DMS153 treated with DMSO at 0.1 percent for 48 hours (cell line): ENCODE data around the gene MTFP1.
A peak's percentile ranks its signal among the peaks of the same experiment; 100 is the strongest.

Source experiments
- DNase-seq: peaks from one replicate; lab custom pipeline; 2025; ENCODE audit not compliant: unreplicated experiment; lab: John Stamatoyannopoulos, UW

The MTFP1 gene, protein sequence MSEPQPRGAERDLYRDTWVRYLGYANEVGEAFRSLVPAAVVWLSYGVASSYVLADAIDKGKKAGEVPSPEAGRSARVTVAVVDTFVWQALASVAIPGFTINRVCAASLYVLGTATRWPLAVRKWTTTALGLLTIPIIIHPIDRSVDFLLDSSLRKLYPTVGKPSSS

GRCh38 chr22:30425616-30426387 is at the start of gene MTFP1:
TSS of gene MTFP1 (plus strand) at chr22:30425768. CDS start at chr22:30425880, 112 bp downstream.
- peak; percentile 5 for DNase-seq

DNA sequence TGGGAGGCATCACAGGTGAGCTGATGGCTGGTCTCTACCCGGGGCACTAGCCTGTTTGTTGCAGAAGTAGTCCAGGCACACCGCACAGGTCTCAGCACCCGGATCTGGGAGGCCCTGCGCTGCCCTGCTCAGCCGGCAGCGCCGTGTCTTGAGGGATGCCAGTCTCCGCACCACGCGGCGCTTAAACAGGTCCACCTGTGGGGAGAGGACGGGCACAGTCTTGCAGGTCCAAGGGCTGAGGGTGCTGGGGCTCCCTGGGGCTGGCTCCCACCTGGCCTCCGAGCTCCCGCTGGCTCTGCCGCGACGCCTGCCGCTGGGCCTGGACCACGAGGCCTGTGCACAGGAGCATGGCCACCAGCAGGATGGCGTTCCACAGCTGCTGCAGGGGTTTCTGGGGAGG is 45.6 kb upstream of the MTFP1 start:
- no peak for DNase-seq

DNA sequence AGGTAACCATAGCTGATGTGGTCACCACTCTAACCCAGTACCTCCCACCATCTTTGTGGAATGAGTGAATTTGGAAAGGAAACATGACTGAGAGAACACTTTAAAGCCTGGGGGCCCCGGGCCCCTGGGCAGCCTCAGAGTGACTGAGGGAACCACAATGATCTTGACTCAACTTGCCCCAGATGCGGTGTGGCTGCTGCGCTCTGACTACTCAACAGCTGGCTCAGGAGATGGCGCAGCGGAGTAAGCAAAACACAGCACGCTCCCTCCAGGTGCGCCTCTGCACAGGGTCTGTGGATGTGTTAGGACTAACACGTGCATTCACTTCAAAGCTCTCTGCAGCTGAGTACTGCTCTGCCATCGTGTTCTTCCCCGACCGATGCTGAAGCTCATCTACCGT is 44.3 kb upstream of the MTFP1 start:
- no peak for DNase-seq

- DNase-seq: no peak
Measured at GRCh38 chr22:30382340-30382739, 43.2 kb upstream of the MTFP1 start.

GRCh38 chr22:30383061-30383460 is 42.5 kb upstream of the MTFP1 start:
- no peak for DNase-seq

DNA sequence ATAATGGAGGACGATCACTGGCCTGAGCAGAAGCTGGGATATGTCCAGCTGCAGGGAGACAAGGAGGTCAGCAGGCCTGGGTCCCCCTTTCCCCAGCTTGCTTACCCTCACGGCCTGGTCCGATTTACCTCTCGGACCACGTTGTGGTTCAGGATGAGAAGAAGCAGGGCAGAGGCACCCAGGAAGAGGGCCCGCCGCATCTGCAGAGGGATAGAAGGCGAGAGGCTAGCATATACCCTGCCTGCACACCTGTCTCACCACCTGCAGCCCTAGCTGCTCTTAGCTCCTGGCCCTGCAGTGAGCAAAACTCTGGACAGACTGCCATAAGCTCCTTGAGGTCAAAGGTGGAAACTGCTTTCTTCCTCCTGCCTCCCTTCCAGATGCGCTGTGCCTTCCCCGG is 39.6 kb upstream of the MTFP1 start:
- DNase-seq: no peak

- no peak for DNase-seq
Measured at GRCh38 chr22:30386608-30386959, 39.0 kb upstream of the MTFP1 start.

DNA sequence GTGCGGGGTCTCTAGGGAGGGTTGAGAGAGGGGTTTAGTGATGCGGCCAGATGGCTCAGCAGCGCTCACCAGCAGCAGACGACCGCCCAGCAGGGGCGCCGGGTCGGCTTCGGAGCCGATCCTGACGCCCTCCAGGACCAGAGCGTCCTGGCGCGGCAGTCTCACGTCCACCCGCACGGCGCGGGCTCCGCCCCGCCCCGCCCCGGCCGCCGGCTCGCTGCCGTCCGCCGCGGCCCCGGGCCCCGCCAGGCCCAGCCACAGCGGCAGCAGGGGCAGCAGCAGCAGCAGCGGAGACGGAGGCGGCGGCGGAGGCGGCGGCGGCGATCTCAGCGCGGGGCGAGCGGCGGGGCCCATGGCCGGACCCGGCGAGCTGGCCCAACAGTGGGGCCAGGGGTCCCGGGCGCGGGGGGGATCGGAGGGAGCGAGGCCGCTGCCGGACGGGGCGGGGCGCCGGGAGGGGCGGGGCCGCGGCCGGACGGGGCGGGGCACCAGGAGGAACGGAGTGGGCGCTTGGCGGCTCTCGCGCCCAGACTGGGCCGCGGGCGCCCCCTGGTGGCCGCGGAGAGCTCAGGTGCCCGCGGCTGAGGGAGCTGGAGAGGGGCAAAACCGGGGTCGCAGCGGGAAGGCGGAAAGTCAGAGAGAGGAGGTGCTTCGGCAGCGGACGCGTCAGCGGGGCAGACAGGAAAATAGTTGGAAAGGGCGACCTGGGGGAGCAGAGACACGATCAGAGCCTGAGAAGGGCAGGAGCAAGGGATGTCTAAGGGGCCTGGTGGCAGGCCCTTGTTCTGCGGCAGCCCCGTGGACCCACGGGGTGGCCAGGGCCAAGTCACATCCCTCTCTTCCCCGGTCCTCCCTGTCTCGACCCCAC is 38.4 kb upstream of the MTFP1 start, which contains the start of gene RNF215:
RNF215 (minus strand) TSS at position 452 of the 868 bp plus-strand sequence; CDS start at position 354, 98 bp downstream.
- DNase-seq: peak; percentile 59

- peak; percentile 64 for DNase-seq
Measured at GRCh38 chr22:30390974-30391691, 34.4 kb upstream of the MTFP1 start.

DNA sequence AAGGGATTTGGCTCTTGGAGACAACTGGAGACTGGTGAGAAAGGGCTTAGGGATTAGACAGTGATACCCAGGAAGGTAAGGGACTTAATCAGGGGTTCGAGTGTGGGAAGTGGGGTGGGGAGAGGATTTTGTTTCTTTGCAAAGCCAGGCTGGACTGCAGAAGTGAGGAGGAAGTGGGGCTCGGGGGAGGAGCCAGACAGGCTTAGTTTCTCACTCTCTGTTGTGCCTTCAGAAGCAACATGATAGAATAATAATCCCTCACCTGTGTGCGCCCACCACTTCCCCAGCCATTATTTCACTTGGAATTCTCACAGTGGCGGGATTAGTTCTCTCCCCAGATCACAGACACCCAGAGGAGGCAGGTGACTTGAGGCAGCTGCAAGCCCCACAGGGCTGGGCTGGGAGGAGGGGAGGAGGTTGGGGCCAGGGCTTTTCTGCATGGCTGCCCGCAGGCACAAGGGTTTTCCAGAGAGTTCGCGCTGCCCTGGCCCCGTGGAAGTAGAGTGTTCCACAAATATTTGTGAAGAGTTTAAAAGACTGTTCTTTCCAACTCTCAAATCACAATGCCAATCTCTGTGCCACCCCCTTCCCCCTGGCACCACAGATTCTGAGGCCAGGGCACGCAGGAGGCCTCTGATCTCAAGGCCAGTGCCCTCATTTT is 32.8 kb upstream of the MTFP1 start:
- no peak for DNase-seq

- DNase-seq: no peak
Measured at GRCh38 chr22:30393322-30393680, 32.3 kb upstream of the MTFP1 start.

DNA sequence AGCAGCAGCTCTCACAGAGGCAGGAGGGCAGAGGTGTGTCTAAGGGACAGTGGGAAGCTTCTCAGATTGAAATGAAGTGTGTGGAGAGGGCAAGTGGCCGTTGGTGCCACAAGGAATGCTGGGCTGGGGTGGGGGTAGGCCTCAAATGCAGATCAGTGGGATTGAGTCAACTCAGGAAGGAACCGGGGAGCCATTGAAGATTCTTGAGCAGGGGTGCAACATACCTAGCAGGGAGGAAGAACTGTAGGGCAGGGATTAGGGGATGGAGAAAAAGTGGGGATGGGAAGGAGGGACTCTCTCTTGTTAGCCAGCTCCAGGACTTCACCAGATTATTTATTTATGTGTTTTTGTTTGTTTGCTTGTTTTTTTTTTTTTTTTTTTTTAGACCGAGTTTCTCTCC is 31.7 kb upstream of the MTFP1 start:
- no peak for DNase-seq

DNA sequence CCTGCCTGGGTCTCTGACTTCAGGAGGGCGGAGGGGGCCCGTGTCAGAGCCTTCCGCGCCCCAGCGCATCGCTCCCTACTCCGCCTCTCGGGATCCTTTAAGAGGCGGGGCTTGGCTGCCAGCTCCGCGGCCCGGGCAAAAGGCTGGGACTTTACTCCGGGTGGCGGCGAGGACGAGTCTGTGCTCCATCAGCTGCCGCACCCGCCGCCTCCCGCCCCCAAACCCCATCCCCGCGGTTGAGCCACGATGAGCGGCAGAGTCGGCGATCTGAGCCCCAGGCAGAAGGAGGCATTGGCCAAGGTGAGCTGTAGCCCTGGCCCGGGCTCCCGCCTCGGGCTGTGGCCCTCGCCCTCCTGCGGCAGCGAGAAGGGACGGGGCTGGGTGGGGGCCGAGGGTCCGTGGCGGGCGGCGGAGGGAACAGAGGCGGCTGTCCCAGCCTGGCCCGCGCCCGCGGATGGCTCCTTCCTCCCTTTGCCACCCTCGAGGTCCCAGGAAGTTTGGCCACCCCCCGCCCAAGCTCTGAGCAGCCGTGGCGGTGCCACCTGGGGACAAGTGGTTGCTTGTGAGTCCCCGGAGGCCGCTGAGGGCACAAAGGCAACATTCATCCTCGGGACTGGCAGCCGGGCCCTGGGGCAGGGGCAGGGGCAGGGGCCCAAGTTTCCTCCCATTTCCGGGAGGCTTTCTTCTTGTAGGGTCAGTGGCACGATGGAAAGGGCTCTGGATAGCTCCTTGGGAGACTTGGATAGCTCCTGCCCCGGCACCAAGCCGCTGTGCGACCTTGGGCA is 28.5 kb upstream of the MTFP1 start, which contains the start of gene SEC14L2:
SEC14L2 (plus strand) TSS at position 148 of the 785 bp plus-strand sequence; CDS start at position 247, 99 bp downstream.
- DNase-seq: peak; percentile 22

GRCh38 chr22:30397656-30398635 is 27.6 kb upstream of the MTFP1 start:
- DNase-seq: no peak

- DNase-seq: no peak
Measured at GRCh38 chr22:30398685-30399680, 26.6 kb upstream of the MTFP1 start.

- DNase-seq: no peak
Measured at GRCh38 chr22:30399718-30400117, 25.9 kb upstream of the MTFP1 start.

- DNase-seq: no peak
Measured at GRCh38 chr22:30400159-30400558, 25.4 kb upstream of the MTFP1 start.
